Measurements from ENCODE around the gene MTUS2.

MTUS2 gene

GRCh38 chr13:29411481-29411880 lies 591.3 kb downstream of the MTUS2 start:
- no peak for DNase-seq (ENCODE audit: low spot score)

GRCh38 chr13:29418026-29418425 lies 597.9 kb downstream of the MTUS2 start:
- no peak for DNase-seq (ENCODE audit: low spot score)

GRCh38 chr13:29421118-29421517 lies 601.0 kb downstream of the MTUS2 start:
- DNase-seq (ENCODE audit: low spot score) = no peak

DNA sequence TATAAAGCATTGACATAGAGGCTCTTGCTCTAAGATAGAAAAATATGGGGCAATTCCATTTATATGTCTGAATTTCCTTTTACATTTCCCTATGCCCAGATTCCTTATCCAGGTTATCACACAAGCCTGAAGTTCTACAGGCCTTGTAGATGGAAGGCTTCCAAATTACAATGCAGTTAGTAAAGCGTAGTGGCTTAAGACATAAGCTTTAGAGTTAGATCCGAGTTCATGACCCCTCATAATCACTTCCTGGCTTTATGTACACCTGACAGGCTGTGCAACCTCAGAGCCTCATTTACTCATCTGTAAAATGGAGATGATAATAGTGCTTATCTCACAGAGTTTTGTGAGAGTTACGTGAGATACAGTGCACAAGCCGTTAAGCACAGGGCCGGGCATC lies 601.9 kb downstream of the MTUS2 start:
- no peak for DNase-seq (ENCODE audit: low spot score)

GRCh38 chr13:29423050-29423449 lies 602.9 kb downstream of the MTUS2 start:
- DNase-seq (ENCODE audit: low spot score) = no peak

DNA sequence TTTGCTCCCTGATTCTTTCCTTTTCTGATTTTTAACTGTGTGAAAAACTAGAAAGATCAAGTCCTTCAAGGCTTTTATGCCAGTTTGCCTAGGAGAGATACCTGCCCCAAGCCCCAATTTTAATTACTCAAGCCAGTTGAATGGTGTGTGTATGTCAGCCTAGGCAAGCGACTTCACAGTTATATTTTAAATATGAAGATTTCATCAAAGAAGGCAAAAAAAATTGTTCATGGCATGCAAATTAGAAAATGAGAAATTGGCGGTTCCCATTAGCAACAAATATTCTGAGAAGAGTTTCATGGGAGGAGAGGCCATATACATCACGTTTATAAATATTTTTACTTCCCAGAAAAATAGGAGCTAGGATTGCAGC lies 607.8 kb downstream of the MTUS2 start:
- no peak for DNase-seq (ENCODE audit: low spot score)

DNA sequence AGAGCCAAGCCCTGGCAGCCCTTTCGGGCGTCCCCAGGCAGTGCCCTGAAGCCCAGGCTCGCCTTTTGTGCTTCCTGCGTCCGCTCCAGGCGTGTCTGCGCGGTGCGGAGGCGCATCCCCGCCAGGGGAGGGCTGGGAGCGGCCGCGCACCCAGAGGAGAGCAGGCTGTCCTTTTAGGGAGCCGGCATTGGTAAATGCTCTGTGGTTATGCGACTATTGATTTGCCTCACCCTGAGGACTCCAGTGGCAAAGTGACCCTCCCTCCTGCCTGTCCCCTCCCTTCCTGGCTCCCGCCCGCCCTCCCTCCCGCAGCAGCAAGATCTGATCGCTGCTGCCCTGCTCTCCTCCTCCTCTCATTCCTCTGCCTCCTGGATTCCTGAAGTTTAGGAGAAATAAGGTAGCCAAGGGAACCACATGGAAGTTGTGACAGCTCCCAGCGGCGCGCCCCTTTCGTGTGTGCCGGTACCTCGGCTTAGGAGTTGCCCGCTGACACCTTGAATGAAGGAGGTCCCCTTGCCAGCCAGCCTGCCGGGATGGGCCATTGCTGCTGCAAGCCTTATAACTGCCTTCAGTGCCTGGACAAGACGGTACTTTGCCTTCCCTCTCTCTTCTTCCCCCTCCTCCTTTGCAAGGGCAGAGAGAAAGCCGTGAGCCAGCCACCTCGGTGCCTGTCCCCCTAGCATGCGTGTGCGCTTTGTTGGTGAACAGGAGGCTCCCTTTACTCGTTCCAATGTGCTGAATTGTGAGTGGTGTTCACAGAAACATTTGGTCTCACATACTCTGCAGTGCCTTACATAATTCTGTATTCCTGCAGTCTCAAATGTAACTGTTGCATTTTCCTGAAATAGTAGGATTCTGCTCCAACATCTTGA lies 608.4 kb downstream of the MTUS2 start:
- no peak for DNase-seq (ENCODE audit: low spot score)

DNA sequence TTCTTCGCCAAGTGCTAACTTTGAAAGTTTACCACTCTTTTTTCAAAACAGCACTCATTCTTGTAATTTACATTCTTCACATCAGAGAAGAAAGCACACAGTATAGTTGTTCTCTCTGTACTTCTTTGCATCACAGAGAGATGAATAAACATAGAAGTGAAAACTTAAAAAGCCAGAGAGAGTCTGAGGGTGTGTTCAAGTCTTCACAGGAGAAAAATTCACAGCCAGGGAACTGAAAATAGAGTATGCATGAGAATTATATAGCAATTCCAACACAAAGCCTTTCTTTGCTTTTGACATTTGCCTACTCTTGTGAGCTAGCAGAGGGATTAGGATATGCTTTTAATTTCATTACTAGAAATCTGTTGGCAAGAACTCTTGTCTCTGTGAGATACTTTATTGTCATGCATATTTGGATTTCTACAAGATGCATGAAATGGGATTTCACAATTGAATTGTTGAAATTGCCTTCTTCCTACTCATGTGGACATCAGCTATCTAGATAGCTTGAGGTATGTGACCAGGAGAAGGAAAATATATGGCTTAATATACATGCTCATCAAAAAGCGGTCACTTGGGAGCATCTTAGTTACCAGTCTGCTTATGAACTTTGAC lies 609.3 kb downstream of the MTUS2 start:
- no peak for DNase-seq (ENCODE audit: low spot score)

GRCh38 chr13:29434217-29434945 lies 614.2 kb downstream of the MTUS2 start:
- DNase-seq (ENCODE audit: low spot score) = no peak

DNA sequence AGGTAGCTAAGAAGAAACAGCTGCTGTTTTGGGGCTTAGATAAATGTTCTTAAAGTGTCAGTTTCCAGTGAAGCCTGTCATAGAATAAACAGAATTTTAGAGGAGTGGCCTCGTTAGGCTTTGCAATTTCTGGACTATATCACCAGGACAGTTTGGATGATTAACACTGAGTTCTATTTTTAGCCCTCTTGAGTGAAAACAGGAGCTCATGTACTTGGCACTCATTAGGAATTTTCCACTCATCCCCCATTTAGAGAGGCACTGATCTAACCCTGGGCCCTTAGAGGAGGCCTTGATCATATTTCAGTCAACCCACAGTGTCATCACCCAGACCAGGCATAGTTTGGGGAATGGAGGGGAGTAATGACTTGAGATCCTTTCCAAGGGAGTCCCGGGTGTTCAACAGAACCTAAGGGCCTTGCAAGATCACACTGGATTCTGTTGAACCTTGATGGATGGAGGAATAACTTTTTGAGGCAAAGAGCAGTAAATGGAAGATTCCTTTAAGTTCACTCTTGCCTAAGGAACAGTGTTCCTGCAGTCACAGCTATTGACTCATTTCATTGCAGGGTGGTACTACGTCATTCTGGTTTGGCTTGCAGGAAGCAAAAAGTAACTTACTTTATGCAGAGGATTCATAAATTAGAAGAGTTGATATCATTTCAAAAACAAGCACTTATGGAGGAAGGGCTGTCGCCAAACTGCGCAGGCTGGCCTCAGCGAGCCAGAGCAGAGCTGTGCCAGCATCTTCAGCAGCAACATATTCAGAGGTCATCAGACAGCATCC lies 615.2 kb downstream of the MTUS2 start:
- DNase-seq (ENCODE audit: low spot score) = no peak

- no peak for DNase-seq (ENCODE audit: low spot score)
These were observed 616.2 kb downstream of the MTUS2 start for GRCh38 chr13:29436291-29436690.

DNA sequence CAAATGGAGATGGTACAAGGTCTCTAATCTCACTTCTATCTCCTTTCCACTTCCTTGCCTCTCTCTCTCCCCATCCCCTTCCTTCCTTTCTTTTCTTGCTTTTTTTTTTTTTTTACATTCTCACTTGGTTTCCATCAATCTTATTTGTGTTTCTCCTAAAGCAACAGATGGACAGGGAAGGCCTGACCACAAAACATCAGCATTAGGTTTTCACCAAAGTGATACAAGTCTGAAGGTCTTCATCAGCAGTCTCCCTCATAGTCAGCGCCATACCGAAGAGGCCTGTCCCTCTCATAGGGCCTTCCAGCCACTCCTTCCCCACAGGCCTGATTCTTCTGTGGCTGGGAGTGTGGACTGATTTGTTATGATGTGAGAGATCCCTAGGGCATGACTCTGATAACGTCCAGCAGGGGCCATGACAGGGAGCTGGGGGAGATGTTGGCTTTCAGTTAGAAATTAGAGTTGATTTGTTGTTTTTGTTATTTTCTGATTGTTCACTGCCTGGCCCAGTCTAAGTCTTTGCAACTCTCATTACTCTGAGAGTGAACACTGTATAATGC lies 616.7 kb downstream of the MTUS2 start:
- DNase-seq (ENCODE audit: low spot score) = no peak

GRCh38 chr13:29438769-29439168 lies 618.6 kb downstream of the MTUS2 start:
- DNase-seq (ENCODE audit: low spot score) = no peak

- no peak for DNase-seq (ENCODE audit: low spot score)
These were observed 619.7 kb downstream of the MTUS2 start for GRCh38 chr13:29439601-29440388.

GRCh38 chr13:29441306-29441705 lies 621.2 kb downstream of the MTUS2 start:
- no peak for DNase-seq (ENCODE audit: low spot score)

GRCh38 chr13:29446016-29446415 lies 625.9 kb downstream of the MTUS2 start:
- DNase-seq (ENCODE audit: low spot score) = no peak

DNA sequence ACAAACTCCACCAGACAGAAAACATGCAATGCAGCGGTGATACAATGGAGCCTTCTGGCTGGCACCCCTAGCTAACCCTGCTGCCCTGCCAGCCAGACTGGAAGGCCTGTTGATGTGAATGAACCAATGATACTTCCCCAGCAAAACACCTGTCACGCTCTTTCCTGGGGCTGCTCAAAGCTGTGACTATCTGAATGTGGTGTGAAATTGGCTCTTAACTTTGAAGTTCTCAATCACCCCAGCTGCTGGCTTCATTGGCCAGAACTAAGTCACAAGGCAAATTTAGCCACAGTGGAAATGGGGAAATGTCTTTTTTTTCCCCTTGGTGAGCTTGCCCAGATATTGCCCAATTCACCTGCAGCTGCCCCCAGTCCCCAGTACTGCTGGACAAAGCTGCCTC lies 628.0 kb downstream of the MTUS2 start:
- no peak for DNase-seq (ENCODE audit: low spot score)

- no peak for DNase-seq (ENCODE audit: low spot score)
These were observed 629.6 kb downstream of the MTUS2 start for GRCh38 chr13:29449726-29450125.

DNA sequence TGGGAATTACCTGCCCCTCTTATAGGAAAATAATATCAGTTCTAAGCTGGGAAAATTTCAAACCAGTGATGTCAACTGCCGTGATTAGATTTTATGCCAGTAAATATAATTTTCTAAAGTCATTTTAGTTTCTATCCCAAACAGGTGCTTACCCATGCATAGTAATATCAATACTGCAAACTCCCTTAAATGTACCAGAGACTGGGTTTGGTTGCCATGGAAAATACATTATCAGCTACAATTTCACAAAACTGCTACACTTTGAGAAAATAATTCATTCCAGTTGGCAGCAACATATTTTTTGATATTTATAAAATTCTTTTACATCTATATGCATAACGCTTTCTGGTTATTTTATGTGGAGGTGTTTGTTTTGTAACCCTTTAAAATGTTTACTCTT lies 631.8 kb downstream of the MTUS2 start:
- DNase-seq (ENCODE audit: low spot score) = no peak

- DNase-seq (ENCODE audit: low spot score) = no peak
These were observed 632.9 kb downstream of the MTUS2 start for GRCh38 chr13:29452773-29453616.
